Lung (tissue), 12 donors: ENCODE results near the gene ADAMTS20. TPM values are rescaled to one million over a fixed set of nuclear protein-coding genes. Genes with fewer than 3 reads are reported as not detected.

Source experiments
- ATAC-seq: fragments of 200-7000 bp; cut with Tn5 transposase; one replicate; pipeline ENCODE4 v1.9.1; 2020; ENCODE audit warnings: moderate number of reproducible peaks; ENCODE audit not compliant: insufficient read depth, low FRiP score
- DNase-seq, 3 donors: peaks; one replicate each; pipeline ENCODE4 v3.0.0-alpha.2; 2013 to 2017
- H3K27ac ChIP-seq, 2 donors: one replicate each; pipeline ENCODE4 v1.5.1; 2013; ENCODE audit warnings: mild to moderate bottlenecking in 2 of 2, moderate library complexity in 2 of 2, control low read depth in 1 of 2, inconsistent platforms in 1 of 2, low read depth in 1 of 2, low read length in 1 of 2
- H3K27me3 ChIP-seq, 3 donors: one replicate each; pipeline ENCODE4 v1.5.1; 2013; ENCODE audit warnings: low read length in 2 of 3; ENCODE audit not compliant: control insufficient read depth in 3 of 3, insufficient read depth in 3 of 3
- H3K36me3 ChIP-seq, 4 donors: one replicate each; pipeline ENCODE4 v1.5.1; 2013; ENCODE audit warnings: low read length in 4 of 4, mild to moderate bottlenecking in 1 of 4, moderate library complexity in 1 of 4; ENCODE audit not compliant: control insufficient read depth in 4 of 4, insufficient read depth in 4 of 4
- H3K4me1 ChIP-seq, 5 donors: one replicate each; pipeline ENCODE4 v1.5.1; 2013; ENCODE audit warnings: low read length in 5 of 5, mild to moderate bottlenecking in 2 of 5, moderate library complexity in 1 of 5; ENCODE audit not compliant: control insufficient read depth in 5 of 5, insufficient read depth in 5 of 5
- H3K4me3 ChIP-seq: one replicate; pipeline ENCODE4 v1.5.1; 2013; ENCODE audit warnings: mild to moderate bottlenecking, control low read depth, moderate library complexity
- H3K9ac ChIP-seq, 2 donors: one replicate each; pipeline ENCODE4 v1.5.1; 2013; ENCODE audit warnings: low read length in 2 of 2, control low read depth in 1 of 2; ENCODE audit not compliant: insufficient read depth in 1 of 2
- H3K9me3 ChIP-seq, 4 donors: one replicate each; pipeline ENCODE4 v1.5.1; 2013; ENCODE audit warnings: low read length in 3 of 4, mild to moderate bottlenecking in 1 of 4, moderate library complexity in 1 of 4; ENCODE audit not compliant: control insufficient read depth in 4 of 4, insufficient read depth in 3 of 4
- CTCF ChIP-seq: IDR thresholded peaks from 2 replicates; pipeline ENCODE4 v1.5.1; 2012; ENCODE audit warnings: mild to moderate bottlenecking; ENCODE audit errors: control extremely low read depth, extremely low read depth
- WGBS, 2 donors: extraction: QIAGEN DNeasy Blood & Tissue Kit; methylation state at CpG; one replicate each; pipeline ENCODE4 v1.1.7; 2013; 5-methylcytosine and 5-hydroxymethylcytosine counted together
- polyA plus RNA-seq, 2 donors: library from polyadenylated mRNA; stranded (reverse); fragments of 200-250 nt; gene quantifications; one replicate each; pipeline ENCODE4 v1.2.1, GENCODE V29; 2013
- total RNA-seq, 2 donors: library from RNA; depleted of rRNA in 1 of 2; stranded (reverse); fragments of >200 nt in 1 of 2; gene quantifications; one replicate each; pipeline ENCODE4 v1.2.1, GENCODE V29; 2014 to 2021
- donor health status: control.
- donor health status: control.
- donor health status: Bipolar disorder and iron deficiency.
- donor health status: healthy.
- donor health status: DM: yes; HTN: yes; CAD: no.

ADAMTS20 gene
- total and polyA plus RNA-seq, 4 donors: not detected

GRCh38 chr12:43305065-43305464, 246.9 kb downstream of the ADAMTS20 start:
- H3K9me3 ChIP-seq: no peaks in the 10 kb centered on the region
- no peak overlapping the region for H3K27ac ChIP-seq
- H3K4me1 ChIP-seq: no peaks in the 10 kb centered on the region
- 16 to 69% methylated on average over 1 to 2 of the region's 2 CpGs for WGBS, 2 donors
- no peaks in the 10 kb centered on the region for H3K27me3 ChIP-seq
- TF ChIP-seq CTCF: no peak
- DNase-seq: no peak
- no peak overlapping the region for H3K9ac ChIP-seq
- no peak overlapping the region for H3K4me3 ChIP-seq
- ATAC-seq: no peak
- no peaks in the 10 kb centered on the region for H3K36me3 ChIP-seq

Other genes with a start within 250 kb of the ADAMTS20 start
- gene PUS7L, start 206.6 kb upstream of the ADAMTS20 start, total RNA-seq: 10 to 100 TPM; 10.4 to 27.0 TPM
- 1 to 10 TPM; 1.5 to 2.5 TPM for gene PUS7L, start 206.6 kb upstream of the ADAMTS20 start, polyA plus RNA-seq
- gene IRAK4, start 206.7 kb upstream of the ADAMTS20 start, total RNA-seq: 10 to 100 TPM; 18.5 to 28.0 TPM
- gene IRAK4, start 206.7 kb upstream of the ADAMTS20 start, polyA plus RNA-seq: 10 to 100 TPM in 1 of 2 donors, 1 to 10 TPM in 1; 9.4 to 17.1 TPM